ENCODE data around the gene MTX2. TPM values are rescaled to one million over a fixed set of nuclear protein-coding genes. Genes with fewer than 3 reads are reported as not detected.

The MTX2 gene
- total RNA-seq, 1 experiment from 2014 or later = 28.7 TPM

- Histone ChIP-seq H3K9me3 (ENCODE audit: control insufficient read depth, insufficient read depth, low read depth, low read length) (no peaks in the 10 kb centered on the region), H3K4me3 (ENCODE audit: low read depth in 2 of 2, low read length in 2 of 2) (no peak overlapping the region), H3K4me1 (ENCODE audit: control insufficient read depth, insufficient read depth, low read length) (no peaks in the 10 kb centered on the region), H3K36me3 (ENCODE audit: control insufficient read depth, insufficient read depth, low read length) (peaks cover 2% of the 10 kb centered on the region), H3K27me3 (ENCODE audit: control insufficient read depth, insufficient read depth, low read length) (no peaks in the 10 kb centered on the region), H3K27ac (ENCODE audit: low read length) (no peak overlapping the region)
- TF ChIP-seq TCF7L2 (IDR thresholded peaks at IDR 0.05; ENCODE audit: low read depth, low read length) (no peak), POLR2AphosphoS5 (IDR thresholded peaks at IDR 0.05; ENCODE audit: low read depth, low read length) (no peak), CTCF (IDR thresholded peaks at IDR 0.05) (no peak), SIN3A (IDR thresholded peaks at IDR 0.05; ENCODE audit: borderline replicate concordance, insufficient read depth, low read depth, low read length) (no peak), REST (IDR thresholded peaks at IDR 0.05; ENCODE audit: insufficient read depth in 1 of 2, low read depth in 2 of 2, low read length in 1 of 2) (no peak)
- no TSS peak for BruUV-seq (replicated peaks)
- ATAC-seq = no peak
- CTCF ChIA-PET = no interaction called here
- in situ Hi-C loops (cut with HindIII; ENCODE audit: low pct_unique_long_range_greater_than_20kb, low sequenced_read_pairs) = no loop called here
- no peak for DNase-seq (ENCODE audit: low read depth, low spot score)
- intact Hi-C loops (cut with micrococcal nuclease; ENCODE audit: unreplicated experiment) = no loop called here
- POLR2A ChIA-PET = no interaction called here
Observed at GRCh38 chr2:176330612-176331011, 61.4 kb downstream of the MTX2 start.

GRCh38 chr2:176331646-176332045 is 62.4 kb downstream of the MTX2 start:
- Histone ChIP-seq H3K4me1 (ENCODE audit: control insufficient read depth, insufficient read depth, low read length) (no peaks in the 10 kb centered on the region), H3K36me3 (ENCODE audit: control insufficient read depth, insufficient read depth, low read length) (peaks cover 2% of the 10 kb centered on the region), H3K9me3 (ENCODE audit: control insufficient read depth, insufficient read depth, low read depth, low read length) (no peaks in the 10 kb centered on the region), H3K27ac (ENCODE audit: low read length) (no peak overlapping the region), H3K4me3 (ENCODE audit: low read depth in 2 of 2, low read length in 2 of 2) (no peak overlapping the region), H3K27me3 (ENCODE audit: control insufficient read depth, insufficient read depth, low read length) (no peaks in the 10 kb centered on the region)
- in situ Hi-C loops (cut with HindIII; ENCODE audit: low pct_unique_long_range_greater_than_20kb, low sequenced_read_pairs) (no loop called here), intact Hi-C loops (cut with micrococcal nuclease; ENCODE audit: unreplicated experiment) (no loop called here)
- no peak for DNase-seq (ENCODE audit: low read depth, low spot score)
- no TSS peak for BruUV-seq (replicated peaks)
- ChIA-PET POLR2A (no interaction called here), CTCF (no interaction called here)
- no peak for ATAC-seq
- TF ChIP-seq TCF7L2 (IDR thresholded peaks at IDR 0.05; ENCODE audit: low read depth, low read length) (no peak), POLR2AphosphoS5 (IDR thresholded peaks at IDR 0.05; ENCODE audit: low read depth, low read length) (no peak), REST (IDR thresholded peaks at IDR 0.05; ENCODE audit: insufficient read depth in 1 of 2, low read depth in 2 of 2, low read length in 1 of 2) (no peak), SIN3A (IDR thresholded peaks at IDR 0.05; ENCODE audit: borderline replicate concordance, insufficient read depth, low read depth, low read length) (no peak)

Measured in Panc1 (cell line).